K562 (cell line): ENCODE measurements around the gene APCDD1L. TPM values are rescaled to one million over a fixed set of nuclear protein-coding genes. Genes with fewer than 3 reads are reported as not detected.

ENCODE experiments used
- ARID4B ChIP-seq: sonication (generic); formaldehyde crosslinking; IDR thresholded peaks from 2 replicates; pipeline ENCODE4 v1.8.0; 2022; ENCODE audit warnings: mild to moderate bottlenecking, missing genetic modification reagents
- CEBPG ChIP-seq, 3 experiments: fragments of 200-800 bp in 1 of 3; sonication (Bioruptor generic) in 1 of 3; sonication (generic) in 1 of 3; formaldehyde crosslinking in 1 of 3; IDR thresholded peaks in 2 of 3; conservative IDR thresholded peaks in 1 of 3; 2 replicates each; pipeline versions ENCODE4 v1.6.1 to v1.8.0; 2016 to 2022; ENCODE audit warnings: missing compliant biosample characterization in 2 of 3, missing genetic modification characterization in 2 of 3, mild to moderate bottlenecking in 1 of 3, missing genetic modification reagents in 1 of 3
- LEF1 ChIP-seq: fragments of 450-650 bp; IDR thresholded peaks from 2 replicates; pipeline ENCODE4 v1.6.1; 2016; ENCODE audit warnings: mild to moderate bottlenecking
- TBP ChIP-seq: optimal IDR thresholded peaks from 2 replicates; pipeline ENCODE3; 2011; ENCODE audit warnings: low read depth, low read length, improper control_type of control experiment
- ZNF436 ChIP-seq: fragments of 250-450, 450-650 bp; sonication (Bioruptor Pico); formaldehyde crosslinking; IDR thresholded peaks from 2 replicates; pipeline ENCODE4 v1.7.0; 2020; ENCODE audit warnings: mild to moderate bottlenecking
- polyA plus RNA-seq, 8 experiments: library from polyadenylated mRNA; depleted of rRNA in 4 of 8; stranded (reverse) in 5 of 8; unstranded in 3 of 8; fragments of >200 nt; fragmentation: Nextera tagmentation in 2 of 8; fragmentation: Illumina TruSeq in 1 of 8; extraction: Ambion mirVana in 2 of 8; extraction: Trizol in 1 of 8; gene quantifications; 2 replicates each; pipeline versions ENCODE4 v1.2.1 to v1.2.3, GENCODE V29; 2011 to 2014; ENCODE audit warnings: inconsistent platforms in 1 of 8, missing spikeins in 1 of 8
- total RNA-seq, 7 experiments: library from RNA; depleted of rRNA in 6 of 7; stranded (reverse); fragments of >200 nt in 6 of 7; fragmentation: Illumina TruSeq in 2 of 7; extraction: Trizol in 2 of 7; gene quantifications; 2 replicates each; pipeline versions ENCODE4 v1.2.1 to v1.2.3, GENCODE V29; 2011 to 2021; ENCODE audit warnings: low replicate concordance in 1 of 7
- TF ChIP-seq, protein P1 (sequence below): sonication (generic); formaldehyde crosslinking; IDR thresholded peaks from 2 replicates; pipeline ENCODE4 v1.8.1; 2022; ENCODE audit warnings: missing genetic modification reagents
- TF ChIP-seq, protein P2 (sequence below), 2 experiments: fragments of 450-650 bp in 1 of 2; sonication (generic) in 1 of 2; formaldehyde crosslinking in 1 of 2; IDR thresholded peaks in 1 of 2; conservative IDR thresholded peaks in 1 of 2; 2 replicates each; pipeline versions ENCODE4 v1.6.1 to v1.8.1; 2016 to 2023; ENCODE audit warnings: mild to moderate bottlenecking in 2 of 2, moderate library complexity in 2 of 2, inconsistent platforms in 1 of 2, missing genetic modification reagents in 1 of 2
- TF ChIP-seq, protein P3 (sequence below), 2 experiments: fragments of 450-650 bp; formaldehyde crosslinking in 1 of 2; IDR thresholded peaks; 2 replicates each; pipeline versions ENCODE4 v1.4.0 to v1.6.1; 2014 to 2020; ENCODE audit warnings: mild to moderate bottlenecking in 2 of 2, borderline replicate concordance in 1 of 2, low read depth in 1 of 2

Gene APCDD1L
- total and polyA plus RNA-seq, 9 of the 15 experiments (the other 6 are each of a cell fraction or from before 2014, with no cell fraction given), result not detected

DNA sequence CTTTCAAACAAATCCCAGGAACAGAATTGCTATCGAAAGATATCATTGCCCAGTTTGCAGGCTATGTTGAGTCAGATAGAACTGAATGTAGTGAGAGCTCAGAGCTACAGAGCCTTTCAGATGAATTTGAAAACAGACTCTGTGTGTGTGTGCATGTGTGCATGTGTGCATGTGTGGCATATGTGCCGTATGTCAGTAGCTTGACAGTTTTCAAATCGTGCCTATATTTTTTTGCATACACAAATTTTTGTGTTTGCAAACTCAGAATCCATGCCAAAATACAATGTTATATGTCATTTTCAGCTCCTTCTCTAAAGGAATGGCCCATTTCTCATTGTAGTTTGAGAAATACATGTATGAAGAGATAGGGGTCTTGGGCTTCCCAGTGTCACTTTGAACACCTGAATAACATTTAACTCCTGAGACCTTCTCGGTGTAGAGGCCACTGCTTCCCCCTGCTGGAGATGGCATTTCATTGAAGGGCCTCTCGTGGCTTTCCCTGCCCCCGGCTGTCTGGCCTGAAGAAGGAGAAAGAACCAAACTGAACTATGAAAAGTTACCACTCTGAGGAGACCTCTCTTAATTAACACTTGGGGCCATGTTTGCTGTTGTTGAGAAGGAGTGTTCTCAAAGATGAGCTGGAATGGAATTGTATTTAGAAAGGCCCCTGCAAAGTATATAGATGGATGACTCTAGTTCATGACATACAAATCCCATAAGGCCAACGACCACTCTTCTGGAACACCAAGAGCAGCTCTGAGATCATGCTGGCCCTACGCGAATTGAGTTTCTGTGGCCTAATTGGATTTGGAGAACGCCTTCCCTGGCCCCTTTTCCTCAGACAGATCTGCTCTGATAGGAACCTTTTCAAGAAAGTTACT is 67.4 kb downstream of the APCDD1L start (continued):
- TF ChIP-seq ARID4B (CRISPR knock-in tag) (no peak), ZNF436 (CRISPR knock-in tag) (no peak), CEBPG (CRISPR knock-in tag; IDR thresholded peaks at IDR 0.05) (no peak), CEBPG (tag; conservative IDR thresholded peaks at IDR 0.05 in 1 of 2, IDR thresholded peaks at IDR 0.05 in 1 of 2) (no peak), LEF1 (no peak), TBP (no peak)
- TF ChIP-seq, protein P1, sequence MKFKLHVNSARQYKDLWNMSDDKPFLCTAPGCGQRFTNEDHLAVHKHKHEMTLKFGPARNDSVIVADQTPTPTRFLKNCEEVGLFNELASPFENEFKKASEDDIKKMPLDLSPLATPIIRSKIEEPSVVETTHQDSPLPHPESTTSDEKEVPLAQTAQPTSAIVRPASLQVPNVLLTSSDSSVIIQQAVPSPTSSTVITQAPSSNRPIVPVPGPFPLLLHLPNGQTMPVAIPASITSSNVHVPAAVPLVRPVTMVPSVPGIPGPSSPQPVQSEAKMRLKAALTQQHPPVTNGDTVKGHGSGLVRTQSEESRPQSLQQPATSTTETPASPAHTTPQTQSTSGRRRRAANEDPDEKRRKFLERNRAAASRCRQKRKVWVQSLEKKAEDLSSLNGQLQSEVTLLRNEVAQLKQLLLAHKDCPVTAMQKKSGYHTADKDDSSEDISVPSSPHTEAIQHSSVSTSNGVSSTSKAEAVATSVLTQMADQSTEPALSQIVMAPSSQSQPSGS (CRISPR knock-in tag), result no peak
- TF ChIP-seq, protein P2, sequence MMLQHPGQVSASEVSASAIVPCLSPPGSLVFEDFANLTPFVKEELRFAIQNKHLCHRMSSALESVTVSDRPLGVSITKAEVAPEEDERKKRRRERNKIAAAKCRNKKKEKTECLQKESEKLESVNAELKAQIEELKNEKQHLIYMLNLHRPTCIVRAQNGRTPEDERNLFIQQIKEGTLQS (IDR thresholded peaks at IDR 0.05), result no peak
- TF ChIP-seq, protein P2 (CRISPR knock-in tag; conservative IDR thresholded peaks at IDR 0.05), result no peak
- TF ChIP-seq, protein P3, sequence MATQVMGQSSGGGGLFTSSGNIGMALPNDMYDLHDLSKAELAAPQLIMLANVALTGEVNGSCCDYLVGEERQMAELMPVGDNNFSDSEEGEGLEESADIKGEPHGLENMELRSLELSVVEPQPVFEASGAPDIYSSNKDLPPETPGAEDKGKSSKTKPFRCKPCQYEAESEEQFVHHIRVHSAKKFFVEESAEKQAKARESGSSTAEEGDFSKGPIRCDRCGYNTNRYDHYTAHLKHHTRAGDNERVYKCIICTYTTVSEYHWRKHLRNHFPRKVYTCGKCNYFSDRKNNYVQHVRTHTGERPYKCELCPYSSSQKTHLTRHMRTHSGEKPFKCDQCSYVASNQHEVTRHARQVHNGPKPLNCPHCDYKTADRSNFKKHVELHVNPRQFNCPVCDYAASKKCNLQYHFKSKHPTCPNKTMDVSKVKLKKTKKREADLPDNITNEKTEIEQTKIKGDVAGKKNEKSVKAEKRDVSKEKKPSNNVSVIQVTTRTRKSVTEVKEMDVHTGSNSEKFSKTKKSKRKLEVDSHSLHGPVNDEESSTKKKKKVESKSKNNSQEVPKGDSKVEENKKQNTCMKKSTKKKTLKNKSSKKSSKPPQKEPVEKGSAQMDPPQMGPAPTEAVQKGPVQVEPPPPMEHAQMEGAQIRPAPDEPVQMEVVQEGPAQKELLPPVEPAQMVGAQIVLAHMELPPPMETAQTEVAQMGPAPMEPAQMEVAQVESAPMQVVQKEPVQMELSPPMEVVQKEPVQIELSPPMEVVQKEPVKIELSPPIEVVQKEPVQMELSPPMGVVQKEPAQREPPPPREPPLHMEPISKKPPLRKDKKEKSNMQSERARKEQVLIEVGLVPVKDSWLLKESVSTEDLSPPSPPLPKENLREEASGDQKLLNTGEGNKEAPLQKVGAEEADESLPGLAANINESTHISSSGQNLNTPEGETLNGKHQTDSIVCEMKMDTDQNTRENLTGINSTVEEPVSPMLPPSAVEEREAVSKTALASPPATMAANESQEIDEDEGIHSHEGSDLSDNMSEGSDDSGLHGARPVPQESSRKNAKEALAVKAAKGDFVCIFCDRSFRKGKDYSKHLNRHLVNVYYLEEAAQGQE (IDR thresholded peaks at IDR 0.05; ENCODE audit: borderline replicate concordance), result peak; percentile 80
- TF ChIP-seq, protein P3 (CRISPR knock-in tag; IDR thresholded peaks at IDR 0.05; ENCODE audit: low read depth), result no peak
